IMR-90 (cell line): ENCODE data around the gene ZFHX3. TPM values are rescaled to one million over a fixed set of nuclear protein-coding genes. Genes with fewer than 3 reads are reported as not detected.

ENCODE experiments used
- ATAC-seq: fragments of 200-7000 bp; cut with Tn5 transposase; 2 replicates; pipeline ENCODE4 v1.9.1; 2020; ENCODE audit warnings: low read depth, mild to moderate bottlenecking, moderate library complexity
- BruUV-seq: library from RNA; stranded (reverse); fragments of 400-500 nt; replicated peaks from 2 replicates; lab custom pipeline; 2021; lab: Mats Ljungman, UMichigan
- CTCF ChIA-PET: fragments of 300-600 bp; formaldehyde crosslinking; extraction: SDS; loops from one replicate; lab custom pipeline; 2021; ENCODE audit warnings: antibody characterized with exemption; lab: Yijun Ruan, JAX
- POLR2A ChIA-PET: fragments of 300-600 bp; sonication (Branson Sonifier 250); formaldehyde crosslinking; loops from one replicate; lab custom pipeline; 2022; ENCODE audit warnings: antibody characterized with exemption; ENCODE audit not compliant: unreplicated experiment; lab: Charles Lee
- DNase-seq: peaks from one replicate; pipeline ENCODE4 v3.0.0; 2013
- H2AFZ ChIP-seq: replicated peaks from 2 replicates; pipeline ENCODE3; 2013; ENCODE audit warnings: low read length, mild to moderate bottlenecking; ENCODE audit not compliant: poor library complexity
- H2AK5ac ChIP-seq: 2 replicates; pipeline ENCODE4 v1.6.1; 2013; ENCODE audit warnings: low read depth, low read length, inconsistent platforms
- H2AK9ac ChIP-seq: replicated peaks from 2 replicates; pipeline ENCODE3; 2013; ENCODE audit warnings: mild to moderate bottlenecking, low read depth, low read length, moderate library complexity; ENCODE audit not compliant: poor library complexity
- H2BK120ac ChIP-seq: 2 replicates; pipeline ENCODE4 v1.6.1; 2013; ENCODE audit warnings: low read depth, low read length, inconsistent platforms
- H2BK15ac ChIP-seq: 3 replicates; pipeline ENCODE4 v1.6.1; 2013; ENCODE audit warnings: low read depth, low read length, inconsistent platforms
- H2BK20ac ChIP-seq: 2 replicates; pipeline ENCODE4 v1.6.1; 2013; ENCODE audit warnings: low read depth, mild to moderate bottlenecking, inconsistent platforms, low read length, moderate library complexity
- H2BK5ac ChIP-seq: 2 replicates; pipeline ENCODE4 v1.6.1; 2013; ENCODE audit warnings: mild to moderate bottlenecking, low read depth, low read length, inconsistent platforms; ENCODE audit not compliant: poor library complexity, severe bottlenecking
- H3K14ac ChIP-seq: replicated peaks from 2 replicates; pipeline ENCODE4 v1.6.1; 2013; ENCODE audit warnings: low read depth, low read length, inconsistent platforms
- H3K18ac ChIP-seq: 2 replicates; pipeline ENCODE4 v1.6.1; 2013; ENCODE audit warnings: low read depth, low read length, control low read depth
- H3K23ac ChIP-seq: 2 replicates; pipeline ENCODE4 v1.6.1; 2013; ENCODE audit warnings: low read depth, low read length, inconsistent platforms
- H3K27ac ChIP-seq: 2 replicates; pipeline ENCODE4 v1.5.1; 2013; ENCODE audit warnings: mild to moderate bottlenecking, control low read depth, low read length; ENCODE audit not compliant: insufficient read depth
- H3K27me3 ChIP-seq: 2 replicates; pipeline ENCODE4 v1.6.1; 2013; ENCODE audit warnings: low read length; ENCODE audit not compliant: control insufficient read depth, insufficient read depth
- H3K36me3 ChIP-seq: 2 replicates; pipeline ENCODE4 v1.6.1; 2013; ENCODE audit warnings: low read length, mixed read lengths; ENCODE audit not compliant: control insufficient read depth, insufficient read depth
- H3K4ac ChIP-seq: 2 replicates; pipeline ENCODE4 v1.6.1; 2013; ENCODE audit warnings: low read depth, low read length, inconsistent platforms
- H3K4me1 ChIP-seq: 2 replicates; pipeline ENCODE4 v1.6.1; 2013; ENCODE audit warnings: low read length, mixed read lengths; ENCODE audit not compliant: control insufficient read depth, insufficient read depth
- H3K4me2 ChIP-seq: 2 replicates; pipeline ENCODE4 v1.6.1; 2013; ENCODE audit warnings: low read depth, mild to moderate bottlenecking, control low read depth, low read length, moderate library complexity
- H3K4me3 ChIP-seq: 2 replicates; pipeline ENCODE4 v1.5.1; 2013; ENCODE audit warnings: low read depth, mild to moderate bottlenecking, control low read depth, low read length, moderate library complexity; ENCODE audit not compliant: insufficient read depth
- H3K56ac ChIP-seq: 2 replicates; pipeline ENCODE4 v1.6.1; 2013; ENCODE audit warnings: low read length, inconsistent platforms; ENCODE audit not compliant: insufficient read depth; ENCODE audit errors: extremely low read depth
- H3K79me1 ChIP-seq, 2 experiments: 2 replicates each; pipeline ENCODE4 v1.6.1; 2013; ENCODE audit warnings: low read length in 2 of 2, inconsistent platforms in 1 of 2, low read depth in 1 of 2
- H3K9ac ChIP-seq: 2 replicates; pipeline ENCODE4 v1.6.1; 2013; ENCODE audit warnings: low read depth, low read length, control low read depth
- H3K9me1 ChIP-seq: 2 replicates; pipeline ENCODE4 v1.6.1; 2013; ENCODE audit warnings: low read length, inconsistent platforms; ENCODE audit not compliant: insufficient read depth
- H3K9me3 ChIP-seq: 2 replicates; pipeline ENCODE4 v1.6.1; 2013; ENCODE audit warnings: low read length; ENCODE audit not compliant: control insufficient read depth, insufficient read depth
- H4K20me1 ChIP-seq: 2 replicates; pipeline ENCODE4 v1.6.1; 2013; ENCODE audit warnings: low read length, inconsistent platforms; ENCODE audit not compliant: insufficient read depth
- H4K5ac ChIP-seq: 2 replicates; pipeline ENCODE4 v1.6.1; 2013; ENCODE audit warnings: mild to moderate bottlenecking, low read depth, low read length, control low read depth
- H4K8ac ChIP-seq, 2 experiments: 2 replicates each; pipeline ENCODE4 v1.6.1; 2013; ENCODE audit warnings: low read depth in 2 of 2, low read length in 2 of 2, control low read depth in 1 of 2, inconsistent platforms in 1 of 2
- H4K91ac ChIP-seq: 2 replicates; pipeline ENCODE4 v1.6.1; 2013; ENCODE audit warnings: low read depth, low read length, inconsistent platforms; ENCODE audit not compliant: insufficient read depth
- BHLHE40 ChIP-seq: fragments of 150-350 bp; IDR thresholded peaks from 2 replicates; pipeline ENCODE4 v1.6.1; 2016; ENCODE audit warnings: mild to moderate bottlenecking, low read depth, low read length
- CTCF ChIP-seq: conservative IDR thresholded peaks from 2 replicates; pipeline ENCODE4 v1.5.1; 2012; ENCODE audit warnings: mild to moderate bottlenecking, low read depth, low read length, improper control_type of control experiment
- FOS ChIP-seq: fragments of 150-350 bp; IDR thresholded peaks from 2 replicates; pipeline ENCODE4 v1.6.1; 2016; ENCODE audit warnings: low read depth, low read length
- NFE2L2 ChIP-seq: fragments of 150-350 bp; IDR thresholded peaks from 2 replicates; pipeline ENCODE4 v1.6.1; 2016; ENCODE audit warnings: low read depth, mild to moderate bottlenecking, low read length
- RAD21 ChIP-seq: IDR thresholded peaks from 2 replicates; pipeline ENCODE4 v1.6.1; 2012; ENCODE audit warnings: low read length, improper control_type of control experiment
- RFX5 ChIP-seq: IDR thresholded peaks from 2 replicates; pipeline ENCODE4 v1.8.0; 2012; ENCODE audit warnings: low read depth, mild to moderate bottlenecking, low read length, moderate library complexity
- SMC3 ChIP-seq: fragments of 150-350 bp; IDR thresholded peaks from 2 replicates; pipeline ENCODE4 v1.6.1; 2016; ENCODE audit warnings: low read depth, mild to moderate bottlenecking, antibody characterized with exemption, low read length, moderate library complexity
- WGBS, 2 experiments: methylation state at CpG; one replicate each; pipeline versions ENCODE4 v1.1.5 to v1.1.7; 2013; ENCODE audit warnings: missing lambda C conversion rate in 2 of 2; ENCODE audit not compliant: insufficient read length in 1 of 2; ENCODE audit errors: extremely low coverage in 2 of 2; 5-methylcytosine and 5-hydroxymethylcytosine counted together
- dilution Hi-C: fragments of 300-500 bp; cut with HindIII; formaldehyde crosslinking; loops from one replicate; pipeline ENCODE4 v1.14.3; 2018; ENCODE audit warnings: low sequenced_read_pairs; ENCODE audit not compliant: unreplicated experiment
- in situ Hi-C: fragments of 300-500 bp; cut with MboI; formaldehyde crosslinking; loops from 3 replicates; pipeline ENCODE4 v1.14.3; 2019; ENCODE audit warnings: low sequenced_read_pairs, inconsistent platforms, mixed read lengths
- intact Hi-C: fragments of 100-400 bp; cut with micrococcal nuclease; formaldehyde crosslinking; loops from 2 replicates; pipeline ENCODE4 v1.10.0; 2022
- polyA plus RNA-seq, 3 experiments: library from polyadenylated mRNA; depleted of rRNA; stranded (reverse); fragments of >200 nt; gene quantifications; 2 replicates each; pipeline ENCODE4 v1.2.3, GENCODE V29; 2012; ENCODE audit warnings: low replicate concordance in 1 of 3
- total RNA-seq: library from RNA; depleted of rRNA; stranded (reverse); fragments of >200 nt; gene quantifications from 2 replicates; pipeline ENCODE4 v1.2.3, GENCODE V29; 2012
- TF ChIP-seq, protein P1 (sequence below): fragments of 150-350 bp; IDR thresholded peaks from 2 replicates; pipeline ENCODE4 v1.6.1; 2017; ENCODE audit warnings: mild to moderate bottlenecking, antibody characterized with exemption, low read length, low read depth
- TF ChIP-seq, protein P2 (sequence below): fragments of 150-350 bp; IDR thresholded peaks from 2 replicates; pipeline ENCODE4 v1.6.1; 2016; ENCODE audit warnings: low read depth, mild to moderate bottlenecking, low read length, moderate library complexity, borderline replicate concordance

ZFHX3 gene
- total and polyA plus RNA-seq, 2 of the 4 experiments (the other 2 are of a cell fraction): 1.4 to 1.7 TPM

- no peak overlapping the region for H3K18ac ChIP-seq
- H3K56ac ChIP-seq: no peak overlapping the region
- H3K79me1 ChIP-seq: peaks cover 29 to 95% of the 10 kb centered on the region in 2 experiments
- H3K27me3 ChIP-seq: no peaks in the 10 kb centered on the region
- no peak overlapping the region for H3K27ac ChIP-seq
- H2AFZ ChIP-seq: no peak overlapping the region
- 100% methylated on average over 4 of the region's 13 CpGs; no CpG with 5 or more reads in 1 of the 2 experiments for WGBS, 2 experiments
- no peak overlapping the region for H3K4ac ChIP-seq
- H4K91ac ChIP-seq: no peak overlapping the region
- dilution Hi-C loops (loop anchor here (25.0 kb wide), 1 partner anchor 87 kb away; no protein-coding TSS in a partner anchor), intact Hi-C loops (no loop called here), in situ Hi-C loops (no loop called here)
- H2BK20ac ChIP-seq: no peak overlapping the region
- H3K9ac ChIP-seq: no peak overlapping the region
- H4K5ac ChIP-seq: no peak overlapping the region
- H3K9me1 ChIP-seq: peaks cover 14% of the 10 kb centered on the region
- DNase-seq (no peak), ATAC-seq (no peak)
- H2BK120ac ChIP-seq: no peak overlapping the region
- no peak overlapping the region for H4K8ac ChIP-seq
- peaks cover 66% of the 10 kb centered on the region for H4K20me1 ChIP-seq
- no peak overlapping the region for H3K23ac ChIP-seq
- CTCF ChIA-PET: no interaction called here
- no peak overlapping the region for H3K14ac ChIP-seq
- no peak overlapping the region for H3K4me3 ChIP-seq
- H3K4me2 ChIP-seq: no peak overlapping the region
- TF ChIP-seq NFE2L2: no peak
- no peak for TF ChIP-seq FOS
- no peak for TF ChIP-seq RAD21
- TF ChIP-seq, protein P1, sequence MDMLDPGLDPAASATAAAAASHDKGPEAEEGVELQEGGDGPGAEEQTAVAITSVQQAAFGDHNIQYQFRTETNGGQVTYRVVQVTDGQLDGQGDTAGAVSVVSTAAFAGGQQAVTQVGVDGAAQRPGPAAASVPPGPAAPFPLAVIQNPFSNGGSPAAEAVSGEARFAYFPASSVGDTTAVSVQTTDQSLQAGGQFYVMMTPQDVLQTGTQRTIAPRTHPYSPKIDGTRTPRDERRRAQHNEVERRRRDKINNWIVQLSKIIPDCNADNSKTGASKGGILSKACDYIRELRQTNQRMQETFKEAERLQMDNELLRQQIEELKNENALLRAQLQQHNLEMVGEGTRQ: no peak
- TF ChIP-seq, protein P2, sequence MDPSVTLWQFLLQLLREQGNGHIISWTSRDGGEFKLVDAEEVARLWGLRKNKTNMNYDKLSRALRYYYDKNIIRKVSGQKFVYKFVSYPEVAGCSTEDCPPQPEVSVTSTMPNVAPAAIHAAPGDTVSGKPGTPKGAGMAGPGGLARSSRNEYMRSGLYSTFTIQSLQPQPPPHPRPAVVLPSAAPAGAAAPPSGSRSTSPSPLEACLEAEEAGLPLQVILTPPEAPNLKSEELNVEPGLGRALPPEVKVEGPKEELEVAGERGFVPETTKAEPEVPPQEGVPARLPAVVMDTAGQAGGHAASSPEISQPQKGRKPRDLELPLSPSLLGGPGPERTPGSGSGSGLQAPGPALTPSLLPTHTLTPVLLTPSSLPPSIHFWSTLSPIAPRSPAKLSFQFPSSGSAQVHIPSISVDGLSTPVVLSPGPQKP: no peak
- TF ChIP-seq BHLHE40: no peak
- TF ChIP-seq RFX5: no peak
- TF ChIP-seq SMC3: no peak
- no peak for TF ChIP-seq CTCF
- H3K4me1 ChIP-seq: peaks cover 13% of the 10 kb centered on the region
- no peaks in the 10 kb centered on the region; the same call in 1 of the 2 replicates for H3K36me3 ChIP-seq
- BruUV-seq: no TSS peak
- no peak overlapping the region for H2BK5ac ChIP-seq
- no peak overlapping the region for H2BK15ac ChIP-seq
- POLR2A ChIA-PET: no interaction called here
- H3K9me3 ChIP-seq: no peaks in the 10 kb centered on the region
- H2AK9ac ChIP-seq: no peak overlapping the region
- H2AK5ac ChIP-seq: no peak overlapping the region; the same call in 1 of the 2 replicates
These were observed 23.3 kb downstream of the ZFHX3 start for GRCh38 chr16:73024571-73025105.
